HG03354 (cell line): ENCODE results near the gene HEXB.
"Not testable (repeated sequence)": the region's sequence is repeated elsewhere in the genome, so short reads cannot be mapped to it uniquely, and the experiment has no call there.

Experiments used
- ATAC-seq: cut with Tn5 transposase; IDR thresholded peaks from one replicate; pipeline ENCODE4 v1.9.1; 2021; ENCODE audit warnings: mild to moderate bottlenecking; ENCODE audit not compliant: unreplicated experiment, poor library complexity, severe bottlenecking

The HEXB gene

DNA sequence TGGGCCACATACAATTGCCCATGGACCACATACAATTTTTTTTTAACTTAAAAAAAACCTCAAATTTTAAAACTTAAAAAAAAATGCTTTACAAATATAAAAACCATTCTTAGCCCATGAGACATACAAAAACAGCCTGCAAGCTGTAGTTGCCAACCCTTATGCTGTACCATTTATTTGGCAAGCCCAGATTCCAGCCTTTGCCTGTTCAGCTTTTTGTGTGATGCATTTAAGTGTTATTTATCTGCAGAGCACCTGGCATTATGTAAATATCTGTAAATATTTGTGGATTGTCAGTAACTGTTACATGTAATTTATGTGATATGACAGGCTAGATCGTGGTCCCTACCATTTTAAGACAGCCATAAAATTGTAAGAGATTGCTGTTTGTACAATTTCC lies 32.6 kb downstream of the HEXB start:
- ATAC-seq: no peak

DNA sequence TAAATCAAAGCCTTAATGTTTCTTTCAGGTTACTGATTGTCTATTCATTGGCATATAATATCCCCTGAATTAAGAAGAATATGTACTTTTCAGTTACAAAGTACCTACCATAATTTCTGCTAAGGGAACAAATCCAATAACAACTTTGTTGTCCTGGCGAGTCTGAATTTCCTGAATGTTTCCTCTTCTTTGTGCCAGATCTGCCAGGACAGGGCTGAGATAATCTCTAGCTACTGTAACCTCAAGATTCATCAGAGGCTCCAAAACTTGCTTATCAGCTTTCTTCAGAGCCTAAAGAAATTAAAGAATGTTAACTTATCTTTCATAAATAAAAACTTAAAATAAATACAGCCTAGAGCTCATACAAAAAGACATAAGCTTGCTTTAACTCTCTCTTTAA lies 37.2 kb downstream of the HEXB start:
- no peak for ATAC-seq

DNA sequence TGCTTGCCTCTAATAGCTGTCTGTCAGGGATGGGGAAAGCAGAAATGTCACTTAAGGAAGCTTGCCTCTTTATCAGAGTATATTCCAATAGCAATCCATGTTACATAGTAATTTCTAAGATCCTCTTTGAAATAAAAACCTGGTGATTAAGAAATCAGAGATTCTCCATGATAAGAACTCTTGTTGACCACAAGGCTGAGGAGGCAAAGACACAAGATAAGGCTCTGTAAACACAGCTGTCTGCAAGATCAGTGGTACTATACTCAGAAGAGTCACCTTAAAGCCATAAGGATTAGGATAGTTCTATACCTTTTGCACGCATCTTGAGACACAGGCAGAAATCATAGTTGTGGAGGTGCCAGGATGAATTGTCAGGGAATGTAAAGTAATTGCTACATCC lies 40.3 kb downstream of the HEXB start:
- no peak for ATAC-seq

DNA sequence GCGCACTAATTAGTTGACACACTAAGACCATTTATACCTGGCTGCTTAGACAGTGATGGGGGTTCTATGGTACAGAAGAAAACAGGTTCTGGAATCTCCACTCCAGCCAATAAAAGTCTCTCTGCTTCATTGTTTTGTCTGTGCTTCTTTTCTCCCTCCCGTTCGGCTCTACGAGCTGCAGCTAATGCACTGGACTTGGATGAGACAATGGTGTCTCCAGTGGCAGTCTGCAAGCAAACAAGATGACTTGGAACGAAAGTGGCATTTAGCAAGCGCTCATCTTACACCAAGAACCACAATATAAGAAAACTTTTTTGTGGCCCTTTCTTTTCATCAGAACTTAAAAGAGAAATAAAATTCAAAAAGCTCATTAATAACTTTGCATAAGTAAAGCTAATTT lies 51.7 kb downstream of the HEXB start:
- no peak for ATAC-seq

DNA sequence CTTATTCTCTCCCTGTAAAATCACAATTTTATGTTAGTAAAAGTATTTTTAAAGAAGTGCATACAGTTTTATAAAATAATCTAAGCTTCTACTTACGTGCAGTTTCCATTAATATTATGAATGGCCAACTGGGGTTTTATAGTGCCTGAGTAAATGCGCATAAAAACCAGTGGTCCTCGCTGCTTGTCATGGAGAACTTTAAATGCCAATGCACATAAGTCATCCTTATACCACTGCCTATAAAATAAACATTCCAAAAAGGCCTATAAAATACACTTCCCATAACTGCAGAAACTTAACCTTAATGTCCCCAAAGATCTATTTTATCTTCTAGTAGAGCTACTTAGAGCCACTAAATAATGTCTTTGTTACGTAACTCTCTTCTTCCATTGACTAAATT lies 53.4 kb downstream of the HEXB start:
- ATAC-seq: no peak

DNA sequence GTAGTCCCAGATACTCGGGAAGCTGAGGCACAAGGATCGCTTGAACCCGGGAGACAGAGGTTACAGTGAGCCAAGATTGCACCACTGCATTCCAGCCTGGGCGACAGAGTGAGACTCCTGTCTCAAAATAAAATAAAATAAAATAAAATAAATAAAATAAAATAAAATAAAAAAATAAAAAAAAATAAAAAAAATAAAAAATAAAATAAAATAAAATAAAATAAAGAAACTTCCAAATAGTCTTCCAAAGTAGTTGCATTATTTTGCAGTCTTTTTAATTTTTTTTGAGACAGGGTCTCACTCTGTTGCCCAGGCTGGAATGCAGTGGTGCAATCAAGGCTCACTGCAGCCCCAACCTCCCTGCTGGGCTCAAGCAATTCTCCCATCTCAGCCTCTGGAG lies 63.7 kb downstream of the HEXB start:
- not testable (repeated sequence) for ATAC-seq

DNA sequence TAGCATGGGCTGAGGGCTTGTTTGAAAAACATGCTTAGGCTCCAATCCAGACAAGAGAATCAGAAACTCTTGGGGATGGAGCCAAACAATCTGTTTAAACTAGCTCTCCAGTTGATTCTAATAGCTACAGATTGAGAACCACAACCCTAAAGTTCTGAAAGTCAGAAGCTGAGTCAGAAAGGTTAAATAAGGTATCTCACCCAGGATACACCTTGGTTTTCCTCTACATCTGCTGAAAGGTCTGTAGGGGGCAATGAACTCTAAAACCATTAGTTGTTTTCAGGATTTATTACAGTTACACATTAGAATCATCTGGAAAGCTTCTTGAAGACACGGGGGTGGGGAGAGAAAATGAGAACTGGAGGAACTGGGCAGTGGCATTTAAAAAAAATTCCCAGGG lies 76.2 kb downstream of the HEXB start:
- ATAC-seq: no peak

DNA sequence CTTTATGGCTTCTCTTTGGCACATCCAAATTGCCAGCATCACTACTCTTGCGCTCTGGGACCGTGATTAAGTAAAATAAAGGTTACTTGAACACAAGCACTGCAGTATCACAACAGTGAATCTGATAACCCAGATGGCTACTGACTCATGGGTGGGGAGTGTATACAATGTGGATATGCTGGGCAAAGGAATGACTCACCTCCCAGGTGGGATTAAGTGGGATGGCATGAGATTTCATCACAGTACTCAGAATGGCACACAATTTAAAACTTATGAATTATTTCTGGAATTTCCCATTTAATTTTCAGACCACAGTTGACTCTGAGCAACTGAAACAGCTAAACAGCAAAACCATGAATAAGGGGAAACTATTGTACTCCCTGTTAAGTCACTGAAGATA lies 77.6 kb downstream of the HEXB start:
- no peak for ATAC-seq

DNA sequence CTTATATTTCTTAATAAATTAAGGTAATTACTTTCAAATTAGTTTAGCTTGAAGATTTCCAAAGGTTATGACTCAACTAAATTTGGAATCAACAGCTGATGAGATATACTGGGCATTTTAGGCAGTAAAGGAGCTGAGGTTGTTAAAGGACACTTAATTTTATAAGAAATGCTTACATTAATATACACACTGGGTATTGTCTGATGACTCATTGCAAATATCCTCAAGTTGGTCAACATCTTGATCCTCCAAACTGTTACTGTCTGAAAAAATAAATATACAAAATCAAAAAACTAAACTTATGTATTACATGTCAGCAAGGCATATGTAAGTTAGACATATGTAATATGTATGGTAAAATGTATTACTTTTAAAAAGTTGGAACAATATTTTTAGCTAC lies 78.5 kb downstream of the HEXB start:
- no peak for ATAC-seq

DNA sequence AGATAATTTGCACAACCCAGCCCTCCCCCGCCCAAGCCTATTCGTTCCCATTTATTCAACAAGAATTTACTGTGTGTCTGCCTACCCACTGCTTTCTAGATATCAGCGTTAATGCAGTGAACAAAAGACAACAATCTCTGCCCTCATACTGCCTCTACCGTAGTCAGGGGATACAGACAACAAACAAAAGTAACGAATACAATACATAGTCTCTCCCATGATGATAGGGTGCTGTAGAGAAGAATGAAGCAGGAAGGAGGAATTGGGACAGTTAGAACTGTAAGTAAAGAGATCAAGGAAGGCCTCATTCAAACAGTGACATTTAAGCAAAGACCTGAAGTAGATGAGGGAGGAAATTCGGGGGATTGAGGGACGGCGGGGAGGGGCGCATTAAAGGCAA lies 80.2 kb downstream of the HEXB start:
- ATAC-seq: no peak

DNA sequence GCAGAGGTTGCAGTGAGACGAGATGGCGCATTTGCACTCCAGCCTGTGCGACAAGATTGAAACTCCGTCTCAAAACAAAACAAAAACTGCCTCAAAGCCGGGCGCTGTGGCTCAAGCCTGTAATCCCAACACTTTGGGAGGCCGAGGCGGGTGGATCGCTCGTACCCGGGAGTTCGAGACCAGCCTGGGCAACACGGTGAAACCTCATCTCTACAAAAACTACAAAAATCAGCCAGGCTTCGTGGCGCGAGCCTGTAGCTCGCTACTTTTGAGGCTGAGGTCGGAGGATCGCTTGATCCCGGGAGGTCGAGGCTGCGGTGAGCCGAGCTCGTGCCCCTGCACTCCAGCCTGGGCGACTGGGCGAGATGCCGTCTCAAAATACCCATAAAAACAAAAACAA lies 80.9 kb downstream of the HEXB start:
- ATAC-seq: no peak

DNA sequence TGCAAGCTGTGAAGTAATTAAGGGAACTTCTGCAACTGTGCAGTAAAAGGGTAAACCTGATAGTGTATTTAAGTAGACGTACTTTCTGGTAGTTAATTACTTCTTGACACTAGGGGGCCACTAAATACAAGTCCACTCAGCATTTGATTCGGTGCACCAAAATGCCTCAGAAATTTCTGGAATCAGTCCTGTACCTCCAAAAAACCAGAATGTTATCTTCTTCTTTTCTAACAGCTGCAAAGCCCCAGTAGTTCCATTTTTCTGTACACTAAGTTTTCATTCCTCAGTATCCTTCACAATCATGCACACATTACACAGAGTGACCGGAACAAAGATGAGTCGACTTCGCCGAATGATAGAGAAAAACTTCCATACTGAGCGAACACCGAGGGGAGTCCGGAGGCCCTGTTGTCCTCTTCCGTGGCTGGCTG lies 81.4 kb downstream of the HEXB start:
- peak; percentile 57 for ATAC-seq

DNA sequence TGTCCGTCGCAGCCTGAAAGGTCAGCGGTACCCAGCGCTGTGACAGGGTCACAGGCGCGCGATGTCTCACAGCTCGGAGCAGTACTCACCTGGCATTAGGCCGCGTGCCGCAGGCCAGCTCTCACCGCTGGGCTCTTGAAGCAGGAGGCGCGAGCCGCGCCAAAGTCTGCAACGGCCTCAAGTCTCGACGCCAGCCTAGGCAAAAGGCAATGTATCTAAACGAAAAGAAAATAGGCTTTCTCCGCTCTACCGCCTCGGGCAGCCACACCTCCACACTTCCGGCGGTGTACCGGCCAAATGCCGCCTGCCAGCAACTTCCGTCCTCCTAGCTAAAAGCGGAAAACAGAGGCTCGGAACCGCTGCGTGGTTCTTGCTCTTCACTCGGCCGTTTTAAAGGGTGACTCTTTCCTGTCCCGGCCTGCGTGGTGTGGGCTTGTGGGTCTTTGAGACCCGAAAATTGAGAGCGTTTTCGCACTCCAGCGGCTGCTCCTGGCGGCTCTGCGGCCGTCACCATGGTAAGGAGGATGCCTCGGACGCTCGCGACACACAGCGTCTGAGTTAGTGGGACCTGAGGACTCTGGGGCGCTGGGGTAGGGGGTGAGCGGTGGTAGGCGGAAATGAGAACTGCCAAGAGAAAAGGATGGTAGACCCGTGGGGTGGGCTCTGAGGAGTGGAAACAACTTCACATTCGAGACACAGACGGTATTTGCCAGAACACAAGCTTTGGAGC lies 82.0 kb downstream of the HEXB start, which contains the start of the genes GFM2 and NSA2:
TSS of gene GFM2 (minus strand) at position 269 of the 730 bp plus-strand sequence. CDS start 3,375 bp downstream, outside the sequence.
TSS of gene NSA2 (plus strand) at position 401 of the 730 bp plus-strand sequence. CDS start at position 513, 112 bp downstream.
- peak; percentile 88 for ATAC-seq

DNA sequence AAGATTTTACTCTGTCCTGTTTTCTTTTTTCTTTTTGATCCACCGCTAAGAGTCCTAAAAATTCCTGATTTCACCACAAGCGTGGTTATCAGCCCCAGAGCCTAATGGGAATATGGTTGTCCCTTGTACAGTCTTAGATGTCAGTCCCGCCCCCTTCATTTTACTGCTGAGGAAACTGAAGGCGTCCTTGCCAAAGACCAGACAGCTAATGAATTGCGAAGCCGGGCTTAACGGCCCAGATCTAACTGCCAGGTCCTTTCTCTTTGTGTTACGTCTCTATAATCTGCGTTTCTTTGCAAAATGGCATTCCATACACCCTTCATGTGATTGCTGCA lies 82.5 kb downstream of the HEXB start:
- ATAC-seq: peak; percentile 18
